ENCODE measurements around the gene SV2B. TPM values are rescaled to one million over a fixed set of nuclear protein-coding genes. Genes with fewer than 3 reads are reported as not detected.

The SV2B gene, protein sequence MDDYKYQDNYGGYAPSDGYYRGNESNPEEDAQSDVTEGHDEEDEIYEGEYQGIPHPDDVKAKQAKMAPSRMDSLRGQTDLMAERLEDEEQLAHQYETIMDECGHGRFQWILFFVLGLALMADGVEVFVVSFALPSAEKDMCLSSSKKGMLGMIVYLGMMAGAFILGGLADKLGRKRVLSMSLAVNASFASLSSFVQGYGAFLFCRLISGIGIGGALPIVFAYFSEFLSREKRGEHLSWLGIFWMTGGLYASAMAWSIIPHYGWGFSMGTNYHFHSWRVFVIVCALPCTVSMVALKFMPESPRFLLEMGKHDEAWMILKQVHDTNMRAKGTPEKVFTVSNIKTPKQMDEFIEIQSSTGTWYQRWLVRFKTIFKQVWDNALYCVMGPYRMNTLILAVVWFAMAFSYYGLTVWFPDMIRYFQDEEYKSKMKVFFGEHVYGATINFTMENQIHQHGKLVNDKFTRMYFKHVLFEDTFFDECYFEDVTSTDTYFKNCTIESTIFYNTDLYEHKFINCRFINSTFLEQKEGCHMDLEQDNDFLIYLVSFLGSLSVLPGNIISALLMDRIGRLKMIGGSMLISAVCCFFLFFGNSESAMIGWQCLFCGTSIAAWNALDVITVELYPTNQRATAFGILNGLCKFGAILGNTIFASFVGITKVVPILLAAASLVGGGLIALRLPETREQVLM
- total RNA-seq (2021; ENCODE audit: unreplicated experiment) (not detected), Bru-seq, nascent RNA (percentile 1 among the genes with signal in this experiment), BruChase-seq, experiment 1, labeled RNA remaining after a 6-hour chase (percentile 2 among the genes with signal in this experiment), BruChase-seq, experiment 2, labeled RNA remaining after a 2-hour chase (percentile 3 among the genes with signal in this experiment)
- 0.02 and 0.03 TPM in 2 replicates for polyA plus RNA-seq (2012)
- long read RNA-seq: 0 reads

DNA sequence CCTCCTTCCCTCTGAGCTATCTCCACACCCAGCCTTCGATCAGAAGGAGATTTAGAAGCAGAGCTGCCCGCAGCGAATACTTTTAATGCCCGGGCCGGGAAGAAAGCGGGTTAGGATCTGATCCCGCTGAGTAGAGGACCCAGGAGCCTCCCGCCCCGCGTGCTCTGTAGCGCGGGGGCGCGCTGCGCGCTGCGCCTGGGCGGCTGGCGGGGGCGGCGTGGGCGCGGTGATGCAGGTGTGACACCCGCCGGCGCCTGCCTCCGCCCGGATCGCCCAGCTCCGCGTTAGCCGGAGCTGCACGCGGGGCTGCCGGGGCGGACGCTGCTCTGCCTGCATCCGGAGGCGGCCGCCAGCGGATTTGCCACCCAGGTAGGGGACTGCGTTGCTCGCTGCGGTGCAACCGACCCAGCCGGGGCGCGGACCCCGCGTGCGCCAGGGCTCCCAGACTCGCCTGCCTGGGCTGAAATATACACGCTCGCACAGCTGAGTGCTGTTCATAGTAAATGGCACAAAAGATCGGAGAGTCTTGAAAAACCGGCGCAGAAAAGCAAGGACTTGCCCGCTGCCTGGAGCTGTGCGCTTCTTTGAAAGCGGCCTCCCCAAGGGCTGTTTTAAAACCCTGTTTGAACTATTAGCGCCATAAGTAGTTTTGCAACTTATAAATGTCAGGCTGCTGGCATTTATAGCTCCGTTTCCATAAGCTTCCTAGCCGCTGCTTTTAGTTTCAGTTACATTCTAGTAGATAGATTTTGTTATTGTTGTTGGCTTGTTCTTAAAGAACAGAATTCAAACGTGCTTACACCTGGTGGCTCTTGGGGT lies at the start of gene SV2B:
SV2B (plus strand) TSS at position 263 of the 819 bp plus-strand sequence. CDS start 126,007 bp downstream, outside the sequence.
- H3K9ac ChIP-seq (ENCODE audit: low read length): no peak within 1 kb of the TSS

DNA sequence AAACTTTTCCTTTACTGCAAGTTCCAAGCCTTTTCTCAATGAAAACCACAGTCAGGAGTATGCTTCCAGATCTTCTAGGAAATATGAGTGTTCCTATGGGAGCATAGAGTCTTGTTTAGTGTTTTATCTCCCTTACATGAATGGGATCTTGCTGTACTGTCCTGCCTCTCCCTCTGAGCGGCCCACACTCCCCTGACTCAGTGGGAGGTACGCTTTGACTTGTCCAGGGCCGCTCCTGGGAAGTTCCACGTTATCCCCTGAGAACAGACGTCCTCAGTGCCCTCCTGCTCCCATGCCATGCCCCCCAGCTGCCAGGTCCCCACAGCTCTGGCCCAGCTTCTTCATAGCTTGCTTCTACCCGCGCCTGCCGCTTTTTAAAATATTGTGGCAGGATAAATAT lies 48.8 kb upstream of the SV2B start:
- no peak for DNase-seq (ENCODE audit: low read depth, low spot score)
- Histone ChIP-seq H3K9me3 (ENCODE audit: control insufficient read depth in 1 of 2, insufficient read depth in 1 of 2, low read depth in 1 of 2, low read length in 2 of 2) (no peaks in the 10 kb centered on the region), H3K9ac (ENCODE audit: low read length) (no peak overlapping the region), H3K4me3 (replicated peaks in 1 of 2; ENCODE audit: low read depth in 1 of 2, low read length in 2 of 2) (no peak overlapping the region), H3K36me3 (ENCODE audit: control insufficient read depth in 1 of 2, insufficient read depth in 2 of 2, low read length in 2 of 2) (no peaks in the 10 kb centered on the region), H3K27ac (ENCODE audit: low read depth, low read length) (no peak overlapping the region), H2AFZ (ENCODE audit: low read depth, low read length, poor library complexity, severe bottlenecking) (no peak overlapping the region), H3K79me2 (ENCODE audit: insufficient read depth, low read length) (no peaks in the 10 kb centered on the region), H3K9me2 (ENCODE audit: insufficient read depth) (no peaks in the 10 kb centered on the region), H4K20me1 (ENCODE audit: insufficient read depth) (no peaks in the 10 kb centered on the region), H3K4me2 (ENCODE audit: low read length) (no peak overlapping the region), H3K27me3 (ENCODE audit: insufficient read depth, low read length) (peaks cover 44% of the 10 kb centered on the region), H3K4me1 (ENCODE audit: control insufficient read depth in 1 of 2, insufficient read depth in 2 of 2, low read length in 2 of 2) (peaks cover 0 to 9% of the 10 kb centered on the region in 2 experiments; a peak in 1 of 4 replicates)
- ChIA-PET CTCF (interaction anchor here (0.7 kb wide), 1 partner anchor 126 kb away, joined by 3 read pairs; no protein-coding TSS in a partner anchor), POLR2A (no interaction called here), RAD21 (ENCODE audit: low non-redundant PET in 1 of 2, low total read pairs in 2 of 2, uncharacterized antibody in 2 of 2, unreplicated experiment in 2 of 2) (no interaction called here)
- TF ChIP-seq POLR2AphosphoS5 (IDR thresholded peaks at IDR 0.05; ENCODE audit: low read depth, low read length) (no peak), EGR1 (IDR thresholded peaks at IDR 0.05; ENCODE audit: low read depth) (no peak), SP1 (IDR thresholded peaks at IDR 0.05; ENCODE audit: low read depth) (no peak), ZFX (IDR thresholded peaks at IDR 0.05) (no peak)
- BruUV-seq (replicated peaks): no TSS peak
- no peak for ATAC-seq
- intact Hi-C loops (cut with micrococcal nuclease): no loop called here

More for the DNA sequence above, at the start of gene SV2B:
- H4K20me1 ChIP-seq (ENCODE audit: insufficient read depth): no peaks in the 10 kb centered on the region
- ATAC-seq (no peak), DNase-seq (ENCODE audit: low read depth, low spot score) (no peak)
- no peak within 1 kb of the TSS for H3K27ac ChIP-seq (ENCODE audit: low read depth, low read length)
- no TSS peak for BruUV-seq (replicated peaks)
- H3K4me3 ChIP-seq (replicated peaks in 1 of 2; ENCODE audit: low read depth in 1 of 2, low read length in 2 of 2): no peak within 1 kb of the TSS
- TF ChIP-seq TCF7L2 (IDR thresholded peaks at IDR 0.05; ENCODE audit: borderline replicate concordance, extremely low read depth, insufficient read depth, insufficient read length): no peak
- no peak for TF ChIP-seq SRF (IDR thresholded peaks at IDR 0.05; ENCODE audit: low read depth)
- TF ChIP-seq, protein P1, sequence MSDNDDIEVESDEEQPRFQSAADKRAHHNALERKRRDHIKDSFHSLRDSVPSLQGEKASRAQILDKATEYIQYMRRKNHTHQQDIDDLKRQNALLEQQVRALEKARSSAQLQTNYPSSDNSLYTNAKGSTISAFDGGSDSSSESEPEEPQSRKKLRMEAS (IDR thresholded peaks at IDR 0.05): no peak
- no peak for TF ChIP-seq ELF1 (IDR thresholded peaks at IDR 0.05; ENCODE audit: borderline replicate concordance, low read depth)
- ChIA-PET POLR2A (no interaction called here), CTCF (interaction anchor here (0.6 kb wide), 1 partner anchor 886 kb away, joined by 4 read pairs; no protein-coding TSS in a partner anchor), RAD21 (ENCODE audit: low non-redundant PET in 1 of 2, low total read pairs in 2 of 2, uncharacterized antibody in 2 of 2, unreplicated experiment in 2 of 2) (no interaction called here)
- no peaks in the 10 kb centered on the region for H3K9me2 ChIP-seq (ENCODE audit: insufficient read depth)
- no peaks in the 10 kb centered on the region for H3K79me2 ChIP-seq (ENCODE audit: insufficient read depth, low read length)
- no peaks in the 10 kb centered on the region for H3K36me3 ChIP-seq (ENCODE audit: control insufficient read depth in 1 of 2, insufficient read depth in 2 of 2, low read length in 2 of 2)
- H3K27me3 ChIP-seq (ENCODE audit: insufficient read depth, low read length): peaks cover 53% of the 10 kb centered on the region
- intact Hi-C loops (cut with micrococcal nuclease): no loop called here
- no peaks in the 10 kb centered on the region for H3K4me1 ChIP-seq (ENCODE audit: control insufficient read depth in 1 of 2, insufficient read depth in 2 of 2, low read length in 2 of 2)
- no peak within 1 kb of the TSS for H3K4me2 ChIP-seq (ENCODE audit: low read length)
- no peaks in the 10 kb centered on the region for H3K9me3 ChIP-seq (ENCODE audit: control insufficient read depth in 1 of 2, insufficient read depth in 1 of 2, low read depth in 1 of 2, low read length in 2 of 2)
- no peak within 1 kb of the TSS for H2AFZ ChIP-seq (ENCODE audit: low read depth, low read length, poor library complexity, severe bottlenecking)
